Muscle layer of colon (tissue), 2 donors: ENCODE measurements around the gene CTNS.

ENCODE experiments used
- H3K27ac ChIP-seq: one replicate; pipeline ENCODE4 v1.7.0; 2013; ENCODE audit warnings: low read depth, mild to moderate bottlenecking, low read length, moderate library complexity
- H3K27me3 ChIP-seq, 2 donors: one replicate each; pipeline ENCODE4 v1.7.0; 2013; ENCODE audit warnings: low read length in 2 of 2, mild to moderate bottlenecking in 2 of 2; ENCODE audit not compliant: insufficient read depth in 2 of 2, control insufficient read depth in 1 of 2
- H3K36me3 ChIP-seq: one replicate; pipeline ENCODE4 v1.7.0; 2013; ENCODE audit warnings: mild to moderate bottlenecking, low read length; ENCODE audit not compliant: insufficient read depth
- H3K4me1 ChIP-seq: one replicate; pipeline ENCODE4 v1.7.0; 2013; ENCODE audit warnings: mild to moderate bottlenecking, low read length; ENCODE audit not compliant: insufficient read depth
- H3K4me3 ChIP-seq, 2 donors: one replicate each; pipeline ENCODE4 v1.7.0; 2013; ENCODE audit warnings: low read length in 2 of 2, low read depth in 1 of 2, mild to moderate bottlenecking in 1 of 2, moderate library complexity in 1 of 2
- H3K9ac ChIP-seq: one replicate; pipeline ENCODE4 v1.7.0; 2013; ENCODE audit warnings: low read length
- H3K9me3 ChIP-seq: one replicate; pipeline ENCODE4 v1.7.0; 2013; ENCODE audit warnings: mild to moderate bottlenecking, low read length
- donor health status: abdominal sarcoma.
- donor health status: Adenocarcinoma of cecum.

CTNS gene

DNA sequence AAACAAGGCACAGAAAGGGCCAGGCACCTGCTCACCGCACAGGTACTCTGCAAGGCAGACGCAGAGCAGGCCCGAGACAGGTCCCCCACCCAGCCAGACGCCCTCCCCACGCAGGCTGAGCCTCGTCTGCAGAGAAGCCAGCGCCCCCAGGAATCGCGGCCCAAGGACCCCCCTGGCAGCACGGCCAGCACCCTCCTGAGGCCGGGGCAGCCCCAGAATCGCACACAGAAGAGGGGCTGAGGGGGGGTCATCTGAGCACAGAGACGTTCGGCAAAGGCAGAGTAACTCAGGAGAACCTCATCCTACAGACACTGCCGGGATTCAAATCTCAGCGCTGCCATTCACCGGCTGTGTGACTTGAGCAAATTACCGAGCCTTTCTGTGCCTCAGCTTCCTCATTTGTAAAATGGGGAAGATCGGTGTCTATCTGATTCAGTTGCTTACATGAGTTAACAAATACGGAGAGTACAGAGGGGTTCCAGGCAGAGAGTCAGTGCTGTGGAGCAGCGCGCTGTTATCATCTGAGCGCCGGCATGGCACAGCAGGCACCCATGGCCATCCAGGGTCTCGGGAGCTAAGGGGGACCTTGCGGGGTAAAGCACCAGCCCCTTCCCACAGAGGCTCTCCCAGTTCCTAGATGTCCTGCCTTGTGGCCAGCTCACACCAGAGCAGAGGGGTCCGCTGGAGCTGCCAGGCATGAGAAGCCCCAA, 42.4 kb downstream of the CTNS start:
- H3K27ac ChIP-seq = no peak overlapping the region
- peaks cover 0 to 24% of the 10 kb centered on the region in 2 donors for H3K27me3 ChIP-seq
- no peaks in the 10 kb centered on the region for H3K9me3 ChIP-seq
- no peak overlapping the region for H3K9ac ChIP-seq
- no peaks in the 10 kb centered on the region for H3K4me1 ChIP-seq
- no peak overlapping the region for H3K4me3 ChIP-seq
- H3K36me3 ChIP-seq = no peaks in the 10 kb centered on the region

DNA sequence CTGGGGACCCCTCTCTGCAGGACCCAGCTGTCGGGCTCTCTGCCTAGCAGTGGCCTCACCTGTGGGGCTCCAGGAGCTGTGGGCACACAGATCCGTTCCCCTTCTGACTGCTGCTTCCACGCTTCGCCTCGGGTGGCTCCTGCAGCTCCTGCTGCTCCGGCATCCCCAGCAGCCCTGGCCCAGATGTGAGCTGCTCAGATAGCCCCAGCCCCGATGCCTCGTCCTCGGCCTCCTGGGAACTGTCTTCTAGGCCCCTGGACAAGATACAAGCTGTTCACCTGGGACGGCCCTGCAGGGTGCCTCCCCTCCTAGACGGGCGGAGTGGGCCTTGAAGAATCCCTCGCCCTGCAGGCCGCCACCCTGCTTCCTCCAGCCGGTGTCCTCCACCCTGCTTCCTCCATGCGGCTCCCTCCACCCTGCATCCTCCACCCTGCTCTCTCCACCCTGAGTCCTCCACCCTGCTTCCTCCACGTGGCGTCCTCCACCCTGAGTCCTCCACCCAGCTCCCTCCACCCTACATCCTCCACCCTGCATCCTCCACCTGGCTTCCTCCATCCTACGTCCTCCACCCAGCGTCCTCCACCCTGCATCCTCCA, 43.1 kb downstream of the CTNS start:
- Histone ChIP-seq H3K27ac (no peak overlapping the region), H3K9ac (no peak overlapping the region), H3K4me1 (no peaks in the 10 kb centered on the region), H3K9me3 (no peaks in the 10 kb centered on the region), H3K36me3 (no peaks in the 10 kb centered on the region), H3K4me3 (no peak overlapping the region), H3K27me3 (peaks cover 0 to 26% of the 10 kb centered on the region in 2 donors)

DNA sequence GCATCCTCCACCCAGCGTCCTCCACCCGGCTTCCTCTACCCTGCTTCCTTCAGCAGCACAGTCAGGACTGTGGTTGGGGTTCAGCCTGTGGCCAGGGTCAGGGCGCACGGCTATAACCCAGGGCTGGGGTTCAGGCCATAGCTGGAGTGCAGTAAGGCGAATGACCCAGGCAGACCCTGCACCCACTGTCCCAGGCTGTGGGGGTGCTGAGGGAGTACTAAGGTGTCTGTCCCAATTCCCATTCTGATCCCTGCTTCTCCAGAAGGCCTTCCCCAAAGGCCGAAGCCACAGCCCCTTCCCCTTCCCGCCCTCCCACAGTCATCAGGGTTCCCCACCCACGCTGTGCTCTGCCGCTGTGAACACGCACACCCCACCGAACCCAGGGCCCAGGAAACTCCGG, 44.5 kb downstream of the CTNS start:
- H3K27me3 ChIP-seq = peaks cover 0 to 31% of the 10 kb centered on the region in 2 donors
- no peak overlapping the region for H3K9ac ChIP-seq
- no peaks in the 10 kb centered on the region for H3K4me1 ChIP-seq
- H3K36me3 ChIP-seq = no peaks in the 10 kb centered on the region
- H3K4me3 ChIP-seq = no peak overlapping the region
- no peaks in the 10 kb centered on the region for H3K9me3 ChIP-seq
- H3K27ac ChIP-seq = no peak overlapping the region

DNA sequence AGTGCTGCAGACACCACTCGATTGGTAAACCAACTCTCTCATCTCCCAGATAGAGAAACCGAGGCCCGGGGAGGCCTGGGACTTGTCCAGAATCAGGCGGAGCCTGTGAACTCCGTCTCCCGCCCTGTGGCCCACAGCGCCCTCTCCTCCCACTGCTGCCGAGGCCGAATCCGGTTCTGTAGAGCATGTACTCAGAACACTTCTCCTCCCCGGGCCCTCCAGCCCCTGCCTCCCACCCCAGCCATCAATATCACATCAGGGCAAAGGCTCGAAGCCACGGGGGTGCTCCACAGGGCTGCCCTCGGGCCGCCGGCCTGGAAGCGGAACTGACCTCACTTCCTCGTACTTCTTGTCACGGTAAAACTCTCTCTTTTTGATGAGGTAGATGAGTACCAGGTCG, 45.0 kb downstream of the CTNS start:
- no peak overlapping the region for H3K27ac ChIP-seq
- no peak overlapping the region for H3K4me3 ChIP-seq
- H3K4me1 ChIP-seq = no peaks in the 10 kb centered on the region

DNA sequence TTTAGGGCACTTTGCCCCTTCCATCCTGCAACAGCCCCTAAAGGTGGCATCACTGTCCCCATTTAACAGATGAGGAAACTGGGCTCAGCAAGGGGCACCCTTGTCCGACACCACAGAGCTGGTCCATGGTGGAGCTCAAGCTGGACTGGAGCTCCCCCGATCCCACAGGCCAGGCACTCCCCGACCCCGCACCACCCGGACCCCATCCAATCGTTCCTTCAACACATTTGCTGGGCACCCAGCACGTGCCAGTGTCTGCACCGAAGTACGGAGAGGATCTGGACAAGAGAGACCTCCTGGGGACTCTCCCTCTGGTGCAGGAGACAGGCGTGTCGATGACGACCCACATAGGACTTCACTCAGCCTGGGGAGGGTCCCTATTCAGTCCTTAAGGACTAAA, 45.5 kb downstream of the CTNS start:
- Histone ChIP-seq H3K4me1 (no peaks in the 10 kb centered on the region), H3K9me3 (no peaks in the 10 kb centered on the region), H3K9ac (no peak overlapping the region), H3K36me3 (no peaks in the 10 kb centered on the region), H3K27ac (no peak overlapping the region), H3K27me3 (peaks cover 0 to 31% of the 10 kb centered on the region in 2 donors), H3K4me3 (no peak overlapping the region)

More for the DNA sequence above, 45.0 kb downstream of the CTNS start:
- H3K9me3 ChIP-seq = no peaks in the 10 kb centered on the region
- peaks cover 0 to 31% of the 10 kb centered on the region in 2 donors for H3K27me3 ChIP-seq
- H3K36me3 ChIP-seq = no peaks in the 10 kb centered on the region
- no peak overlapping the region for H3K9ac ChIP-seq

DNA sequence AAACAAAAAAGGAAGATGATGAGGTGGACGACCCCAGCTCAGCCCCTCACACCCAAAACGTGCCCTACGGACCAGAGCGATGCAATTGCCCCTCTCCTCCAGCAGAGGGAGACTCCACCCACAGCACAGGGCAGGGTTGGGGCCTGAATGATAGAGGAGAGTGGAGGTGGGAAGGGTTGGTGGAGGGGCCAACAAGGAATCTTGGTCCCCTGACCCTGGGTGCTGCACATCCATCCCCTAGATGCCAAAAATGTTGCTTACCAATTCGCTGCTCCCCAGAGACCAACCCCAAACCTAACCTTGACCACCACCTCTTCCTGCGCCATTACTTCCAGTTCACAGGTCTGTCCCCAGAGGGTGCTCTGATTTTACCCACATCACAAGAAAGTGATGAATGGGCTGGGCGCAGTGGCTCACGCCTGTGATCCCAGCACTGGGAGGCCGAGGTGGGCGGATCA, 46.5 kb downstream of the CTNS start:
- Histone ChIP-seq H3K36me3 (no peaks in the 10 kb centered on the region), H3K9ac (no peak overlapping the region), H3K27me3 (peaks cover 0 to 31% of the 10 kb centered on the region in 2 donors), H3K4me1 (no peaks in the 10 kb centered on the region), H3K27ac (no peak overlapping the region), H3K4me3 (no peak overlapping the region), H3K9me3 (no peaks in the 10 kb centered on the region)

DNA sequence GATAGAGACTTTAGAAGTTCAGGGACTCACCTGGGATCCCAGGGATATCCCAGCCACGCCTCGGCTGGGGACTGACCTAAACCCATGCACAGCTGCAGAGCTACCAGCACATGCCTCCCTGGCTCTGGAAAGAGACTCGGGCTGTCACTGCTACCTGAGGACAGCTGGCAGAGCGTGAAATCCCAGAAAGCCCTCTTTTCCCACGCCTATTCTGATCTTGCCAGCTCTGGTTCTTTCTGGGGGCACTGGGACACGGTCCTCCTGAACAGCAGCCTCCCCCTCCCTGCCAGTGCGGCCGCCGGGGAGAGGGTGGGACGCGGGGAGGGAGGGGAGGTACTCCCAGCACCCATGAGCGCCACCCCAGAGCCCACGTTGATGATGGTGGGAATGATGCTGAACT, 48.6 kb downstream of the CTNS start:
- Histone ChIP-seq H3K4me1 (no peaks in the 10 kb centered on the region), H3K9ac (no peak overlapping the region), H3K27me3 (peaks cover 0 to 28% of the 10 kb centered on the region in 2 donors), H3K4me3 (no peak overlapping the region), H3K9me3 (no peaks in the 10 kb centered on the region), H3K36me3 (no peaks in the 10 kb centered on the region), H3K27ac (no peak overlapping the region)

DNA sequence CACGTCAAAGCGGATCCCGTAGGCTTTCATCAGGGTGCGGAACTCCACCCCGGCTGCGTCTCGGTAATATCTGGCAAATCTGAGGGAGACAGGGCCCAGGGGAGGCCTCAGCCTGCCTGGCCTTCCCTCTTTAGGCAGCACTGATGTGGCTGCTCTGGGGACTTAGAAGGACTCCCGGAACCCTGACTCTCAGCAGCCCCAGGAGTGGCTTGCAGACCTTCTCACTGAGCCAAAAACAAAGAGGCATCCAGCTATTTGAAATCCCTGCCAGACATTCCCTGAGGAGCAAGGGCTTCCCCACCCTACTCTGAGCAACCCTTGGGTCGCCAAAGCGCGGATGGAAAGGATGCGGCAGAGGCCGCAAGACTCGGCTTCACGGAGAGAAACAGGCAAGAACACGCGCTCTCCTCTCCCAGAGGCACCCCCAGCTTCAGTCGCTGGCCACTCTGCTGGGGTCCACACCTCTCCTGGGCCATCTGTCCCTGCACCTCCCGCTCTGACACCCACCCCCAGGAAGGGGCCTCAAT, 51.5 kb downstream of the CTNS start:
- Histone ChIP-seq H3K9ac (no peak overlapping the region), H3K36me3 (no peaks in the 10 kb centered on the region), H3K4me3 (no peak overlapping the region), H3K27me3 (peaks cover 0 to 38% of the 10 kb centered on the region in 2 donors), H3K9me3 (no peaks in the 10 kb centered on the region), H3K4me1 (no peaks in the 10 kb centered on the region), H3K27ac (no peak overlapping the region)

DNA sequence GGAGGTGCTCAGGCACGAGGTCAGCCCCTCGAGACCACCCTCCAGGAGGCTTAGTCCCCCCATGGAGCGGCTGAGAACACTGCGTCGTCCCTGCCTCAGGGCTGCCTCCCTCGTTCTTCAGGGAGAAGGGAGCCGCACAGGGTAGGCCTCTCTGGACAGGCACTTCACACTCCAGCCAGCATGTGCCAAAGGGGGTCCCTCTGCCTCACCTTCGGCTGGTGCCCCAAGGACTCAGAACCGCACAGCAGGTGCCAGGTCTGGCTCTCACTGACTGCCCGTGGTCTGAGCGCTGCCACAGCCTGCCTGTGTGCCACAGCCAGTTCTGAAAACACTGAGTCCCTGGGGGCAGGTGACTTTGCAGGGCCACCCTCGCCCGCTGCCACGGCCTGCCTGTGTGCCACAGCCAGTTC, 52.3 kb downstream of the CTNS start:
- no peaks in the 10 kb centered on the region for H3K4me1 ChIP-seq
- H3K9me3 ChIP-seq = no peaks in the 10 kb centered on the region
- no peak overlapping the region for H3K9ac ChIP-seq
- H3K27ac ChIP-seq = no peak overlapping the region
- H3K27me3 ChIP-seq = peaks cover 0 to 33% of the 10 kb centered on the region in 2 donors
- H3K4me3 ChIP-seq = no peak overlapping the region
- no peaks in the 10 kb centered on the region for H3K36me3 ChIP-seq

DNA sequence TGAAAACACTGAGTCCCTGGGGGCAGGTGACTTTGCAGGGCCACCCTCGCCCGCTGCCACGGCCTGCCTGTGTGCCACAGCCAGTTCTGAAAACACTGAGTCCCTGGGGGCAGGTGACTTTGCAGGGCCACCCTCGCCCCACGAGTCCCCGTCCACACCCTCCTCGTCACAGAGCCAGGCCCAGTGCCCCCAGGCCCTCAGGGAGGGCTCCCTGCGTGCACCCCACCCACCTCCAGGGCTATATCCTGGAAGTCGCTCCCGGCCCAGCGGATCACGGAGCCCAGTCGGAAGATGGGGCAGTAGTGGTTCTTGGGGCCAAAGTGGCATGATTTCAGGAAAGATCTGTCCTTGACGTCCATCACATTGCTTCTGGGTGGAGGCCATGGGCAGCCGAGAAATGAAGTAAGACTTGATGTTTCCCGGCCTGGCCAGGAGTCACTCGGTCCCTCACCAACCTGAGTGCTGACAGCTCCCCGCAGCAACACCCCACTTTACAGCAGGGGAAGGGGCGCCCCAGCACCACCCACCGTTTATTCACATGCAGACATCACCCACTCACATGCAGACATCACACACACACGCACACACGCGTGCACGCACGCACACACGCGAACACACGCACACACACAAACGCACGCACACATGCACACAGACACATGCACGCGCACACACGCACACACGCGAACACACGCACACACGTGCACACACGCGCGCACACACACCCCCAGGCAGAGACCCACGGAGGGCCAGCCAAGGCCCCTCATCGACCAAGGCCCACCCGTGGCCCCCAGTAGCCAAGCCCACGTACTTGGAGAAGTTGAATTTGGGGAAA, 52.9 kb downstream of the CTNS start:
- no peaks in the 10 kb centered on the region for H3K9me3 ChIP-seq
- peaks cover 0 to 36% of the 10 kb centered on the region in 2 donors for H3K27me3 ChIP-seq
- H3K36me3 ChIP-seq = no peaks in the 10 kb centered on the region
- H3K27ac ChIP-seq = no peak overlapping the region
- no peaks in the 10 kb centered on the region for H3K4me1 ChIP-seq
- no peak overlapping the region for H3K9ac ChIP-seq
- no peak overlapping the region for H3K4me3 ChIP-seq

DNA sequence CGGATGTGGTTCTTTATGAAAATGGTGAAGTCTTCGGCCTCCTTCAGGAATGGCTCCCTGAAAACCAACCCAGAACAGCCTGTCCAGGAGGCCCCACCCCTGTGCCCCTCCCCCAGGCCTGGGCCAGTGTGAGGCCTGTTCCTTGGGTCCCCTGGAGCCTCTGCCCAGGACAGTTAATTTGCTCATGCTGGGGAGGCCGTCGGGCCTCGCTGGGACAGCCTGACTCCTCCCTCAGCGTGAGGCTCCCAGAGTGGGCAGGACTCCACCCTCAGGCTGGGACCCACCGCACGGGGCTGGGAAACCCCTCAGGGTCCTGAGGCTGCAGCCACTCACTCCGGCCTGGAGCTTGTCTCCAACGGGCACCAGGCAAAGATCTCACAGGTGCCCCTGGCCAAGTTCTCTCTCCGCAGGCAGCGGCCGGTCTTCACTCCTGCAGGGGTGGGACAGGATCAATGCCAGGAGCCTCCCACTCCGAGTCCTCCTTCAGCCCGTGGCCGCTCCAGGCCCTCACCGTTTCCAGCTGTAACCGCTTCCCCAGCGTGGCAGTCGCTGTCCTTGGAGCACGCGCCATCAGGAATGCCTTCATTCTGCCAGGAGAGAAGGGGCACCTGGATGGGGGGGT, 53.6 kb downstream of the CTNS start:
- Histone ChIP-seq H3K36me3 (no peaks in the 10 kb centered on the region), H3K4me3 (no peak overlapping the region), H3K4me1 (no peaks in the 10 kb centered on the region), H3K9me3 (no peaks in the 10 kb centered on the region), H3K9ac (no peak overlapping the region), H3K27me3 (peaks cover 0 to 41% of the 10 kb centered on the region in 2 donors), H3K27ac (no peak overlapping the region)
